K562 (cell line): ENCODE data around the gene AAR2. TPM values are rescaled to one million over a fixed set of nuclear protein-coding genes. Genes with fewer than 3 reads are reported as not detected.

Experiments
- ASH1L ChIP-seq: fragments of 450-650 bp; IDR thresholded peaks from 2 replicates; pipeline ENCODE4 v1.6.1; 2018; ENCODE audit warnings: borderline replicate concordance, mild to moderate bottlenecking, low read depth; ENCODE audit not compliant: partially characterized antibody
- CBX1 ChIP-seq: sonication (generic); IDR thresholded peaks from 2 replicates; pipeline ENCODE4 v1.6.1; 2016; ENCODE audit warnings: antibody characterized with exemption, low read depth, mild to moderate bottlenecking
- CREM ChIP-seq: IDR thresholded peaks from 2 replicates; pipeline ENCODE4 v1.6.1; 2014; ENCODE audit warnings: antibody characterized with exemption, low read depth
- CSDE1 ChIP-seq, 2 experiments: fragments of 450-650 bp; IDR thresholded peaks; 2 replicates each; pipeline ENCODE4 v1.6.1; 2016; ENCODE audit warnings: mild to moderate bottlenecking in 1 of 2
- CTBP1 ChIP-seq: fragments of 450-650 bp; IDR thresholded peaks from 2 replicates; pipeline ENCODE4 v1.6.1; 2016; ENCODE audit warnings: borderline replicate concordance
- EHMT2 ChIP-seq: fragments of 450-650 bp; IDR thresholded peaks from 2 replicates; pipeline ENCODE4 v1.6.1; 2018; ENCODE audit warnings: antibody characterized with exemption
- GATAD2A ChIP-seq: fragments of 450-650 bp; IDR thresholded peaks from 2 replicates; pipeline ENCODE4 v1.6.1; 2017
- HCFC1 ChIP-seq: IDR thresholded peaks from 2 replicates; pipeline ENCODE4 v1.6.1; 2012; ENCODE audit warnings: low read depth, low read length, improper control_type of control experiment
- HEY1 ChIP-seq: fragments of 250-450 bp; sonication (Bioruptor Pico); IDR thresholded peaks from 2 replicates; pipeline ENCODE4 v1.5.0; 2020; ENCODE audit warnings: mild to moderate bottlenecking, moderate library complexity, borderline replicate concordance
- HSF4 ChIP-seq: fragments of 250-450 bp; sonication (Bioruptor Pico); IDR thresholded peaks from 2 replicates; pipeline ENCODE4 v2.1.2; 2022; ENCODE audit warnings: mild to moderate bottlenecking, moderate library complexity, borderline replicate concordance
- MCM2 ChIP-seq: fragments of 450-650 bp; IDR thresholded peaks from 2 replicates; pipeline ENCODE4 v1.6.1; 2017; ENCODE audit warnings: low read depth, mild to moderate bottlenecking
- MEF2A ChIP-seq: IDR thresholded peaks from 2 replicates; pipeline ENCODE4 v1.6.1; 2011; ENCODE audit warnings: low read depth, mild to moderate bottlenecking, low read length, moderate library complexity; ENCODE audit not compliant: control insufficient read depth
- POLR2H ChIP-seq: IDR thresholded peaks from 2 replicates; pipeline ENCODE4 v1.6.1; 2016; ENCODE audit warnings: missing genetic modification characterization, low read depth, mild to moderate bottlenecking, control low read depth, missing compliant biosample characterization, moderate library complexity
- PTRF ChIP-seq: fragments of 450-650 bp; IDR thresholded peaks from 2 replicates; pipeline ENCODE4 v1.6.1; 2016; ENCODE audit warnings: mild to moderate bottlenecking, missing genetic modification characterization, missing compliant biosample characterization
- RBM14 ChIP-seq: fragments of 200-400 bp; formaldehyde crosslinking; IDR thresholded peaks from 2 replicates; pipeline ENCODE4 v1.6.1; 2018; ENCODE audit warnings: low read depth, mild to moderate bottlenecking, low read length, moderate library complexity, borderline replicate concordance; ENCODE audit not compliant: insufficient read depth
- RNF2 ChIP-seq: sonication (generic); IDR thresholded peaks from 2 replicates; pipeline ENCODE4 v1.6.1; 2016
- SMAD3 ChIP-seq: fragments of 450-650 bp; formaldehyde crosslinking; conservative IDR thresholded peaks from 2 replicates; pipeline ENCODE4 v1.4.0; 2020; ENCODE audit warnings: mild to moderate bottlenecking
- SREBF2 ChIP-seq: sonication (generic); formaldehyde crosslinking; IDR thresholded peaks from 2 replicates; pipeline ENCODE4 v1.4.0; 2020; ENCODE audit warnings: mild to moderate bottlenecking, missing genetic modification reagents
- SRF ChIP-seq, 2 experiments: fragments of 250-450, 450-650 bp in 1 of 2; sonication (Bioruptor Pico) in 1 of 2; sonication (generic) in 1 of 2; formaldehyde crosslinking; IDR thresholded peaks; 2 replicates each; pipeline versions ENCODE4 v1.5.0 to v1.5.1; 2020 to 2022; ENCODE audit warnings: mild to moderate bottlenecking in 1 of 2, missing genetic modification reagents in 1 of 2
- TAF7 ChIP-seq: fragments of 450-650 bp; IDR thresholded peaks from 2 replicates; pipeline ENCODE4 v1.6.1; 2016; ENCODE audit warnings: missing genetic modification characterization, missing compliant biosample characterization
- TRIM24 ChIP-seq, 2 experiments: fragments of 450-650 bp; IDR thresholded peaks; 2 replicates each; pipeline ENCODE4 v1.6.1; 2016
- ZNF224 ChIP-seq: sonication (generic); formaldehyde crosslinking; IDR thresholded peaks from 2 replicates; pipeline ENCODE4 v1.8.0; 2022; ENCODE audit warnings: mild to moderate bottlenecking, missing genetic modification reagents
- polyA plus RNA-seq, 8 experiments: library from polyadenylated mRNA; depleted of rRNA in 4 of 8; stranded (reverse) in 5 of 8; unstranded in 3 of 8; fragments of >200 nt; fragmentation: Nextera tagmentation in 2 of 8; fragmentation: Illumina TruSeq in 1 of 8; extraction: Ambion mirVana in 2 of 8; extraction: Trizol in 1 of 8; gene quantifications; 2 replicates each; pipeline versions ENCODE4 v1.2.1 to v1.2.3, GENCODE V29; 2011 to 2014; ENCODE audit warnings: inconsistent platforms in 1 of 8, missing spikeins in 1 of 8
- total RNA-seq, 7 experiments: library from RNA; depleted of rRNA in 6 of 7; stranded (reverse); fragments of >200 nt in 6 of 7; fragmentation: Illumina TruSeq in 2 of 7; extraction: Trizol in 2 of 7; gene quantifications; 2 replicates each; pipeline versions ENCODE4 v1.2.1 to v1.2.3, GENCODE V29; 2011 to 2021; ENCODE audit warnings: low replicate concordance in 1 of 7
- TF ChIP-seq, protein P1 (sequence below): fragments of 450-650 bp; formaldehyde crosslinking; IDR thresholded peaks from 2 replicates; pipeline ENCODE4 v1.4.0; 2020; ENCODE audit warnings: mild to moderate bottlenecking, moderate library complexity
- TF ChIP-seq, protein P2 (sequence below), 2 experiments: fragments of 450-650 bp; conservative IDR thresholded peaks; 2 replicates each; pipeline ENCODE4 v1.6.1; 2017; ENCODE audit warnings: mild to moderate bottlenecking in 2 of 2, moderate library complexity in 2 of 2
- TF ChIP-seq, protein P3 (sequence below): fragments of 200-800 bp; sonication (Bioruptor generic); IDR thresholded peaks from 2 replicates; pipeline ENCODE4 v1.6.1; 2017; ENCODE audit warnings: missing genetic modification characterization, missing compliant biosample characterization

Gene AAR2
- total and polyA plus RNA-seq, 9 of the 15 experiments (the other 6 are each of a cell fraction or from before 2014, with no cell fraction given), result 6.5 to 36.2 (median 24.7) TPM

DNA sequence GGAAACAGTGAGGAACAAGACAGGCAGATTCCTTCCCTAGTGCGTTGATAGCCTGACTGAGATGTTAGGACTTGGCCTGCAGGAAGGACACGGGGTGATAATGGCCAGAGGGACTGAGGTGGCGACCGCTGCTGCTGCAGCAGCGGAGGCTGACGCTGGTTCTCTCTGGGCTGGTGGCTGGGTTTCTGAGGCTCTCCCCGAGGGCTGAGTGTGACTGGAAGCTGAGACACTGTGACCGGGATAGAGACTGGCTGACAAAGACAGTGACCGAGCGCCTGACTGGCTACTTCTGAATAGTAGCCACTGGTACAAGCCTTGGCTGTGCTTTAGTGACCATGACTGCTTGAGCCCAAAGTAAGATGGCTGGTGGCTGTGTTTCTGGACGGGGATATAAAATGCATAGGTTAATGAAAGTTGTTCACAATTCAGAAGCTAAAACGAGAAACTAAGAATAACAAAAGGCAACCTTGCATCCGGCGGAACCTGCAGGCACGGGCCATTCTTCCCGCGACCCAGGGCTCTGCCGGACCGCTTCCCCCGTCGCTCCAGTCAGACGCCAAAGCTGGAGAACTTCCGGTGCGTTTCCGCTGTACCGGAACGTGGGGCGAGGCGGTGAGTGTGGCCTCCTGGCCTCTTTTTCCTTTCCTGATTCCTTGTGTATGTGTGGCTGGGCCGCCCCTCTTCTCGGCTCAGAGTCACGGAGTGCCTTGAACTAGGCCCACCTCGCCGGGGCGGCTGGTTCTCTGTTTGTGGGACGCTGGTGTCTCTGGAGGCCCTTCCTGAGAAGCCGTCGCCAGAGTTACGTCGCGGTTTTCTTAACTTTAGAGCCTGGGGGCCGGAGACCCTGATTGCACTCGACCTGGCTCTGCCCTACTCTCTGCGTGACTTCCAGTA, at the start of gene AAR2 (continued):
- TF ChIP-seq, protein P1, sequence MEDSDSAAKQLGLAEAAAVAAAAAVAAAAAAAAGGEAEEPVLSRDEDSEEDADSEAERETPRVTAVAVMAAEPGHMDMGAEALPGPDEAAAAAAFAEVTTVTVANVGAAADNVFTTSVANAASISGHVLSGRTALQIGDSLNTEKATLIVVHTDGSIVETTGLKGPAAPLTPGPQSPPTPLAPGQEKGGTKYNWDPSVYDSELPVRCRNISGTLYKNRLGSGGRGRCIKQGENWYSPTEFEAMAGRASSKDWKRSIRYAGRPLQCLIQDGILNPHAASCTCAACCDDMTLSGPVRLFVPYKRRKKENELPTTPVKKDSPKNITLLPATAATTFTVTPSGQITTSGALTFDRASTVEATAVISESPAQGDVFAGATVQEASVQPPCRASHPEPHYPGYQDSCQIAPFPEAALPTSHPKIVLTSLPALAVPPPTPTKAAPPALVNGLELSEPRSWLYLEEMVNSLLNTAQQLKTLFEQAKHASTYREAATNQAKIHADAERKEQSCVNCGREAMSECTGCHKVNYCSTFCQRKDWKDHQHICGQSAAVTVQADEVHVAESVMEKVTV (CRISPR knock-in tag), result no peak
- TF ChIP-seq SRF (CRISPR knock-in tag; IDR thresholded peaks at IDR 0.05) (peak in 1 of 2 experiments; percentile 15; a peak in 1 of 4 replicates), TRIM24 (IDR thresholded peaks at IDR 0.05) (peak in 1 of 2 experiments; percentile 99; a peak in 2 of 4 replicates), GATAD2A (0 out of 2 replicates have a peak, but pooled peaks have one; percentile 65), PTRF (tag) (0 out of 2 replicates have a peak, but pooled peaks have one; percentile 13), CREM (peak; percentile 92), RBM14 (no peak), CBX1 (peak; percentile 65; the same call in 1 of the 2 replicates), ZNF224 (CRISPR knock-in tag) (no peak), ASH1L (no peak), EHMT2 (peak; percentile 96), SREBF2 (CRISPR knock-in tag) (no peak), TAF7 (tag) (peak; percentile 87), CSDE1 (IDR thresholded peaks at IDR 0.05) (peak in 1 of 2 experiments; percentile 61; a peak in 2 of 4 replicates), SMAD3 (CRISPR knock-in tag) (peak; percentile 54; the same call in 1 of the 2 replicates), MEF2A (no peak), HEY1 (CRISPR knock-in tag) (no peak), CTBP1 (peak; percentile 68; the same call in 1 of the 2 replicates), HCFC1 (peak; percentile 85), POLR2H (peak; percentile 40; the same call in 1 of the 2 replicates), HSF4 (CRISPR knock-in tag) (no peak), RNF2 (no peak), MCM2 (no peak)
- TF ChIP-seq, protein P2, sequence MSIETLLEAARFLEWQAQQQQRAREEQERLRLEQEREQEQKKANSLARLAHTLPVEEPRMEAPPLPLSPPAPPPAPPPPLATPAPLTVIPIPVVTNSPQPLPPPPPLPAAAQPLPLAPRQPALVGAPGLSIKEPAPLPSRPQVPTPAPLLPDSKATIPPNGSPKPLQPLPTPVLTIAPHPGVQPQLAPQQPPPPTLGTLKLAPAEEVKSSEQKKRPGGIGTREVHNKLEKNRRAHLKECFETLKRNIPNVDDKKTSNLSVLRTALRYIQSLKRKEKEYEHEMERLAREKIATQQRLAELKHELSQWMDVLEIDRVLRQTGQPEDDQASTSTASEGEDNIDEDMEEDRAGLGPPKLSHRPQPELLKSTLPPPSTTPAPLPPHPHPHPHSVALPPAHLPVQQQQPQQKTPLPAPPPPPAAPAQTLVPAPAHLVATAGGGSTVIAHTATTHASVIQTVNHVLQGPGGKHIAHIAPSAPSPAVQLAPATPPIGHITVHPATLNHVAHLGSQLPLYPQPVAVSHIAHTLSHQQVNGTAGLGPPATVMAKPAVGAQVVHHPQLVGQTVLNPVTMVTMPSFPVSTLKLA (conservative IDR thresholded peaks at IDR 0.05), result peak; percentile 70 to 82
- TF ChIP-seq, protein P3, sequence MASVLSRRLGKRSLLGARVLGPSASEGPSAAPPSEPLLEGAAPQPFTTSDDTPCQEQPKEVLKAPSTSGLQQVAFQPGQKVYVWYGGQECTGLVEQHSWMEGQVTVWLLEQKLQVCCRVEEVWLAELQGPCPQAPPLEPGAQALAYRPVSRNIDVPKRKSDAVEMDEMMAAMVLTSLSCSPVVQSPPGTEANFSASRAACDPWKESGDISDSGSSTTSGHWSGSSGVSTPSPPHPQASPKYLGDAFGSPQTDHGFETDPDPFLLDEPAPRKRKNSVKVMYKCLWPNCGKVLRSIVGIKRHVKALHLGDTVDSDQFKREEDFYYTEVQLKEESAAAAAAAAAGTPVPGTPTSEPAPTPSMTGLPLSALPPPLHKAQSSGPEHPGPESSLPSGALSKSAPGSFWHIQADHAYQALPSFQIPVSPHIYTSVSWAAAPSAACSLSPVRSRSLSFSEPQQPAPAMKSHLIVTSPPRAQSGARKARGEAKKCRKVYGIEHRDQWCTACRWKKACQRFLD (CRISPR knock-in tag), result 0 out of 2 replicates have a peak, but pooled peaks have one; percentile 46
